Testis (tissue), 2 donors: ENCODE measurements around the gene ACOX3.

Experiments
- CTCF ChIP-seq, 3 experiments: fragments of 450-650 bp in 2 of 3; fragments of 200-600 bp in 1 of 3; sonication (generic) in 1 of 3; IDR thresholded peaks; one replicate each; pipeline ENCODE4 v1.5.1; 2016 to 2019; ENCODE audit warnings: antibody characterized with exemption in 3 of 3, mild to moderate bottlenecking in 2 of 3, moderate library complexity in 1 of 3
- POLR2A ChIP-seq: fragments of 450-650 bp; IDR thresholded peaks from one replicate; pipeline ENCODE4 v1.6.1; 2017; ENCODE audit warnings: antibody characterized with exemption, mild to moderate bottlenecking, moderate library complexity

GRCh38 chr4:8368061-8368481, 72.5 kb downstream of the ACOX3 start:
- TF ChIP-seq CTCF (IDR thresholded peaks at IDR 0.05): no peak
- TF ChIP-seq POLR2A: no peak
